Liver (tissue), 9 donors: ENCODE measurements around the gene FRRS1. TPM values are rescaled to one million over a fixed set of nuclear protein-coding genes. Genes with fewer than 3 reads are reported as not detected.

ENCODE experiments used
- DNase-seq: peaks from one replicate; pipeline ENCODE4 v3.0.0-alpha.2; 2017; ENCODE audit warnings: low spot score
- H3K27ac ChIP-seq, 2 donors: one replicate each; pipeline ENCODE4 v1.7.0; 2013; ENCODE audit warnings: inconsistent platforms in 2 of 2, low read length in 2 of 2, control low read depth in 1 of 2, low read depth in 1 of 2, mild to moderate bottlenecking in 1 of 2
- H3K27me3 ChIP-seq, 4 donors: one replicate each; pipeline versions ENCODE4 v1.6.1 to v1.7.0; 2013; ENCODE audit warnings: low read length in 3 of 4, inconsistent platforms in 1 of 4, mild to moderate bottlenecking in 1 of 4, moderate library complexity in 1 of 4; ENCODE audit not compliant: control insufficient read depth in 4 of 4, insufficient read depth in 4 of 4
- H3K36me3 ChIP-seq, 4 donors: one replicate each; pipeline versions ENCODE4 v1.6.1 to v1.7.0; 2013; ENCODE audit warnings: low read length in 3 of 4, mild to moderate bottlenecking in 3 of 4, low read depth in 1 of 4, moderate library complexity in 1 of 4; ENCODE audit not compliant: control insufficient read depth in 4 of 4, insufficient read depth in 3 of 4
- H3K4me1 ChIP-seq, 4 donors: one replicate each; pipeline versions ENCODE4 v1.6.1 to v1.7.0; 2013; ENCODE audit warnings: low read length in 3 of 4, mild to moderate bottlenecking in 3 of 4, moderate library complexity in 1 of 4; ENCODE audit not compliant: control insufficient read depth in 4 of 4, insufficient read depth in 4 of 4
- H3K4me3 ChIP-seq, 3 donors: one replicate each; pipeline versions ENCODE4 v1.6.1 to v1.7.0; 2013; ENCODE audit warnings: low read length in 3 of 3, control low read depth in 1 of 3, low read depth in 1 of 3, mild to moderate bottlenecking in 1 of 3
- H3K9ac ChIP-seq, 2 donors: one replicate each; pipeline ENCODE4 v1.7.0; 2013; ENCODE audit warnings: low read length in 2 of 2, mild to moderate bottlenecking in 2 of 2, moderate library complexity in 2 of 2, control low read depth in 1 of 2, low read depth in 1 of 2
- H3K9me3 ChIP-seq, 4 donors: one replicate each; pipeline versions ENCODE4 v1.6.1 to v1.7.0; 2013; ENCODE audit warnings: low read length in 3 of 4; ENCODE audit not compliant: control insufficient read depth in 4 of 4
- ATF3 ChIP-seq: IDR thresholded peaks from 2 replicates; pipeline ENCODE4 v1.6.1; 2016; ENCODE audit warnings: antibody characterized with exemption
- CTCF ChIP-seq: fragments of 150-350 bp; IDR thresholded peaks from 2 replicates; pipeline ENCODE4 v1.5.1; 2017; ENCODE audit warnings: improper control_type of control experiment, low read depth, low read length; ENCODE audit not compliant: missing input control
- EGR1 ChIP-seq, 2 donors: IDR thresholded peaks; 2 replicates each; pipeline ENCODE4 v1.6.1; 2016 to 2018; ENCODE audit warnings: antibody characterized with exemption in 2 of 2, low read depth in 2 of 2
- FOXA1 ChIP-seq: IDR thresholded peaks from 2 replicates; pipeline ENCODE4 v1.6.1; 2016; ENCODE audit warnings: antibody characterized with exemption
- FOXA2 ChIP-seq: IDR thresholded peaks from 2 replicates; pipeline ENCODE4 v1.6.1; 2016; ENCODE audit warnings: antibody characterized with exemption
- GABPA ChIP-seq, 2 donors: IDR thresholded peaks in 1 of 2; conservative IDR thresholded peaks in 1 of 2; 2 replicates each; pipeline ENCODE4 v1.6.1; 2016; ENCODE audit warnings: antibody characterized with exemption in 2 of 2, mild to moderate bottlenecking in 1 of 2, moderate library complexity in 1 of 2
- HNF4A ChIP-seq, 2 donors: conservative IDR thresholded peaks; 2 replicates each; pipeline ENCODE4 v1.6.1; 2016; ENCODE audit warnings: antibody characterized with exemption in 2 of 2, mild to moderate bottlenecking in 2 of 2
- HNF4G ChIP-seq: IDR thresholded peaks from 2 replicates; pipeline ENCODE4 v1.6.1; 2016; ENCODE audit warnings: antibody characterized with exemption
- JUND ChIP-seq, 2 donors: IDR thresholded peaks; 2 replicates each; pipeline ENCODE4 v1.6.1; 2016; ENCODE audit warnings: antibody characterized with exemption in 2 of 2
- NR2F2 ChIP-seq: IDR thresholded peaks from 2 replicates; pipeline ENCODE4 v1.6.1; 2016; ENCODE audit warnings: antibody characterized with exemption
- RAD21 ChIP-seq, 2 donors: IDR thresholded peaks; 2 replicates each; pipeline ENCODE4 v1.6.1; 2016; ENCODE audit warnings: antibody characterized with exemption in 2 of 2, mild to moderate bottlenecking in 2 of 2
- REST ChIP-seq: IDR thresholded peaks from 2 replicates; pipeline ENCODE4 v1.6.1; 2016; ENCODE audit warnings: antibody characterized with exemption, mild to moderate bottlenecking
- RXRA ChIP-seq, 2 donors: IDR thresholded peaks; 2 replicates each; pipeline ENCODE4 v1.6.1; 2017 to 2018; ENCODE audit warnings: antibody characterized with exemption in 2 of 2, mild to moderate bottlenecking in 1 of 2
- SP1 ChIP-seq: IDR thresholded peaks from 2 replicates; pipeline ENCODE4 v1.6.1; 2018; ENCODE audit warnings: antibody characterized with exemption, mild to moderate bottlenecking
- TAF1 ChIP-seq: conservative IDR thresholded peaks from 2 replicates; pipeline ENCODE4 v1.6.1; 2016; ENCODE audit warnings: antibody characterized with exemption, mild to moderate bottlenecking
- YY1 ChIP-seq: IDR thresholded peaks from 2 replicates; pipeline ENCODE4 v1.6.1; 2016; ENCODE audit warnings: antibody characterized with exemption, mild to moderate bottlenecking
- WGBS: extraction: QIAGEN DNeasy Blood & Tissue Kit; methylation state at CpG from one replicate; pipeline ENCODE4 v1.1.7; 2013; 5-methylcytosine and 5-hydroxymethylcytosine counted together
- polyA plus RNA-seq, 2 donors: library from polyadenylated mRNA; stranded (reverse) in 1 of 2; unstranded in 1 of 2; fragments of 200-250 nt in 1 of 2; fragments of >200 nt in 1 of 2; fragmentation: Nextera tagmentation in 1 of 2; extraction: Ambion mirVana in 1 of 2; gene quantifications; one replicate each; pipeline versions ENCODE4 v1.2.1 to v1.2.3, GENCODE V29; 2013 to 2015
- total RNA-seq, 2 donors: library from RNA; depleted of rRNA; stranded (reverse); fragments of >200 nt; gene quantifications; one replicate each; pipeline ENCODE4 v1.2.3, GENCODE V29; 2014
- TF ChIP-seq, protein P1 (sequence below): IDR thresholded peaks from 2 replicates; pipeline ENCODE4 v1.6.1; 2016; ENCODE audit warnings: antibody characterized with exemption
- TF ChIP-seq, protein P2 (sequence below): IDR thresholded peaks from 2 replicates; pipeline ENCODE4 v1.6.1; 2016; ENCODE audit warnings: antibody characterized with exemption
- donor health status: healthy.
- donor health status: healthy.
- donor health status: healthy.
- donor health status: healthy.
- donor health status: healthy.

Gene FRRS1
- total and polyA plus RNA-seq, 4 donors = 2.7 to 87.4 (median 30.4) TPM

DNA sequence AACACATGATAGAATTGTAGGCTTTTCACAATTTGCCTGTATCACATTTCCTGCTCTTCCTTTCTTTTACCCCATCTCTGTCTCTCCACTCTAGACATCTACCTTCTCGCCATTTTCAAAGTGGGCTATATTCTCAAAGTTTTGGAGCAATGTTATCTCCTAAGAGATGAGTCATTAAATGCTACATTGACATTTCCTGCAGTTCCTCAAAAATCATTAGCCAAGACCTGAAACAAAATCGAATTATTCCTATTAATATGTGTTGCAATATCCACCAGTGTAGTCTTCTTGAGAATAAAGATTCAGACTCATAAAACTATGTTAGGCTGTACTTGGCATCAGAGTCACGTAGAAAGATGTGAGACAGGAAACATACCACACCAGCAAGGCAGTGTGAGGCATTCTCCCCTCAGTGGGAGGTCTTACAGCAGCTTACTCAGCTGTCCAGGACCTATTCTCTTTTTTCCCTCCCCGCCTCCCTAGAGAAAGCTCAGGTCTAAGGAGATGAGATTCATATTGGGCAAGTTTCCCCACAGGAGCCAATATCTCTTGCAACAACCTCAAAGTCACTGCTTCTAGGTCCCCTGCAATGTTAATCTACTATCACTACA lies 38.8 kb downstream of the FRRS1 start:
- Histone ChIP-seq H3K27ac (peak overlapping the region in 1 of 2 donors; percentile 37), H3K9ac (no peak overlapping the region), H3K36me3 (peaks cover 4 to 36% (median 13%) of the 10 kb centered on the region in 4 donors), H3K4me1 (peaks cover 0 to 10% (median 6%) of the 10 kb centered on the region in 4 donors), H3K4me3 (no peak overlapping the region), H3K9me3 (no peaks in the 10 kb centered on the region), H3K27me3 (no peaks in the 10 kb centered on the region)
- WGBS = 84% methylated on average over 4 of the region's 4 CpGs
- TF ChIP-seq YY1 (no peak), CTCF (no peak)
- no peak for DNase-seq

- WGBS = 40% methylated on average over 2 of the region's 2 CpGs
- H3K9me3 ChIP-seq = no peaks in the 10 kb centered on the region
- H3K27me3 ChIP-seq = no peaks in the 10 kb centered on the region
- H3K36me3 ChIP-seq = peaks cover 4 to 36% (median 12%) of the 10 kb centered on the region in 4 donors
- no peak overlapping the region for H3K4me3 ChIP-seq
- no peak overlapping the region for H3K9ac ChIP-seq
- no peak overlapping the region for H3K27ac ChIP-seq
- H3K4me1 ChIP-seq = peaks cover 0 to 10% (median 6%) of the 10 kb centered on the region in 4 donors
- TF ChIP-seq, protein P1, sequence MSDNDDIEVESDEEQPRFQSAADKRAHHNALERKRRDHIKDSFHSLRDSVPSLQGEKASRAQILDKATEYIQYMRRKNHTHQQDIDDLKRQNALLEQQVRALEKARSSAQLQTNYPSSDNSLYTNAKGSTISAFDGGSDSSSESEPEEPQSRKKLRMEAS = no peak
- TF ChIP-seq JUND (IDR thresholded peaks at IDR 0.05) = no peak
- no peak for TF ChIP-seq EGR1 (IDR thresholded peaks at IDR 0.05; ENCODE audit: low read depth in 2 of 2)
- no peak for TF ChIP-seq TAF1
- TF ChIP-seq FOXA2 = no peak
- TF ChIP-seq CTCF = no peak
- TF ChIP-seq YY1 = no peak
- TF ChIP-seq NR2F2 = no peak
- TF ChIP-seq HNF4G = peak; percentile 60
- TF ChIP-seq ATF3 = no peak
- TF ChIP-seq REST = no peak
- TF ChIP-seq FOXA1 = no peak
- TF ChIP-seq SP1 = peak; percentile 57
- no peak for TF ChIP-seq GABPA (IDR thresholded peaks at IDR 0.05 in 1 of 2, conservative IDR thresholded peaks at IDR 0.05 in 1 of 2)
- peak; percentile 87 to 94 for TF ChIP-seq HNF4A (conservative IDR thresholded peaks at IDR 0.05)
- TF ChIP-seq RAD21 (IDR thresholded peaks at IDR 0.05) = peak in 1 of 2 donors; percentile 15
- peak; percentile 12 to 25 for TF ChIP-seq RXRA (IDR thresholded peaks at IDR 0.05)
- TF ChIP-seq, protein P2, sequence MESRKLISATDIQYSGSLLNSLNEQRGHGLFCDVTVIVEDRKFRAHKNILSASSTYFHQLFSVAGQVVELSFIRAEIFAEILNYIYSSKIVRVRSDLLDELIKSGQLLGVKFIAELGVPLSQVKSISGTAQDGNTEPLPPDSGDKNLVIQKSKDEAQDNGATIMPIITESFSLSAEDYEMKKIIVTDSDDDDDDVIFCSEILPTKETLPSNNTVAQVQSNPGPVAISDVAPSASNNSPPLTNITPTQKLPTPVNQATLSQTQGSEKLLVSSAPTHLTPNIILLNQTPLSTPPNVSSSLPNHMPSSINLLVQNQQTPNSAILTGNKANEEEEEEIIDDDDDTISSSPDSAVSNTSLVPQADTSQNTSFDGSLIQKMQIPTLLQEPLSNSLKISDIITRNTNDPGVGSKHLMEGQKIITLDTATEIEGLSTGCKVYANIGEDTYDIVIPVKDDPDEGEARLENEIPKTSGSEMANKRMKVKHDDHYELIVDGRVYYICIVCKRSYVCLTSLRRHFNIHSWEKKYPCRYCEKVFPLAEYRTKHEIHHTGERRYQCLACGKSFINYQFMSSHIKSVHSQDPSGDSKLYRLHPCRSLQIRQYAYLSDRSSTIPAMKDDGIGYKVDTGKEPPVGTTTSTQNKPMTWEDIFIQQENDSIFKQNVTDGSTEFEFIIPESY = no peak
- DNase-seq = no peak
Measured at GRCh38 chr1:99726818-99727217, 39.6 kb downstream of the FRRS1 start.
